D341Med (cell line): ENCODE data around the gene WEE1.
"Not testable (repeated sequence)": the region's sequence is repeated elsewhere in the genome, so short reads cannot be mapped to it uniquely, and the experiment has no call there.

Experiments used
- DNase-seq: peaks from one replicate; pipeline ENCODE4 v3.0.0; 2012; ENCODE audit warnings: low spot score

WEE1 gene

DNA sequence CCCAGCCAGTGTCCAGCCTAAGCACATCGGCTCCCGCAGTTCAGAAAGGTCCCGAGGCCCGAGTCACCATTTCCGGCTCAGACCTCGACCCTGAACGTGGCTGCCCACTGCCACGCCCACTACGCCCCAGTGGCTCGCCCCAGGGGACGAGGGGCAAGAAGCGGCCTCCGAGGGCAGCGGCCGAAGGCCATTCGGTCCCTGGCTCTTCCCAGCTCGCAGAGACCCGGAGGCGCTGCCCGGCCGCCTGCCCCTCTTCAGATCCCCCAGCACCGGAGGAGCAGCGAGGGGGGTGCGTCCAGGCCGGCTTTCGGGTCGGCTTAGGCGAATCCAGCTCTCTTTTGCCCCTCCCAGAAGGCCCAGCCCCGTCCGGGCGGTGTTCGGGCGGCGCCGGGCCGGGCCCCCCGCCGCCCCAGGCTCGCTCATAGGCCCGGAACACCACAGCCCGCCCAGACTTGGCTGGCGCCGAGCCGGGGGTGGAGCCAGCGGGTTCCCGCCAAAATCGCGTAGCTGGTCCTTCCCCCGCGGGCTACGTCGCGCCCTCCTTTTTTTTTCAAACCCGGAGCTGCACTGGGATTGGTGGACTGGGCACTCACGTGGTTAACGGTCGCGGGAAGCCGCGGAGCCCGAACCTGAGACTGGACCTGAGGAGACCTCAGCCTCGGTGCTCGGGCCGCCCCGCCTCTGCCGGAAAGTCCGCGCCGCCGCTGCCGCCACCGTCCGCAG, at the start of gene WEE1:
TSS of gene WEE1 (plus strand) at position 619 of the 723 bp plus-strand sequence. CDS start 264 bp downstream, outside the sequence.
- DNase-seq = peak; percentile 98

DNA sequence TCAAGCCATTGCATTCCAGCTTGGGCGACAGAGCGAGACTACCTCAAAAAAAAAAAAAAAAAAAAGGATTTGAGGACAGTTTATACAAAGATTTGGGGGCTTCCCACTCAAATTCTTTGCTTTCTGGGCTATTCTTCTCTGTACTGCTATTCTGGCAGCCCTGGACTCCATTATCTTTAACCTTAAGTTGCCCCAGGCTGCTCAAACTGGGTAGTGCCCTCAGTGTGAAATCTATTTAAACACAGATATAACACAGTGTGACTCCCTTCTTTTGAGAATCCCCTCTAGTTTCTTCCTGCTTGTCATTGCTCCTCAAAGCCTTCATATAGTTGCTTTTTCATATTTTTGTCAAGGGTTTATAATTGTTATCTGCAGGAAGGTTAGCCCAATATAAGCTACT, 49.5 kb upstream of the WEE1 start:
- DNase-seq = no peak

- DNase-seq = no peak
These were observed 48.4 kb upstream of the WEE1 start for GRCh38 chr11:9525116-9525515.

GRCh38 chr11:9527481-9528135, 45.9 kb upstream of the WEE1 start:
- DNase-seq = no peak

DNA sequence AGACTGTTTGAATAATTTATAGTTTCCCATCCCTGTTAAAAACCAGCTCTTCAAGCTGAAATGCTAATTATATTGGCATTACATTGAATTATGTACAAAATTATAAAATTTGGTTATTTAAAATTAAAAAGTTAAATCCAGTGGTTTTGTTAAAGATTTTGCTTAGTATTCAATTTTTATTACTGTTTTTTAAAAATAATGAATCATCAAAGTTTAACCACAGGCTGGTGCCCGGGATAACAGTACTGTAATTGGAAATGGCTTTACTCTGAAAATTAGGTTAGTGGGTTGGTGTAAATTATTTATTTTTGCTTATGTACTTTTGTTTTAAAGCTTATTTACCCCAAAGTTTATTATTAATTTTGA, 45.4 kb upstream of the WEE1 start:
- no peak for DNase-seq

DNA sequence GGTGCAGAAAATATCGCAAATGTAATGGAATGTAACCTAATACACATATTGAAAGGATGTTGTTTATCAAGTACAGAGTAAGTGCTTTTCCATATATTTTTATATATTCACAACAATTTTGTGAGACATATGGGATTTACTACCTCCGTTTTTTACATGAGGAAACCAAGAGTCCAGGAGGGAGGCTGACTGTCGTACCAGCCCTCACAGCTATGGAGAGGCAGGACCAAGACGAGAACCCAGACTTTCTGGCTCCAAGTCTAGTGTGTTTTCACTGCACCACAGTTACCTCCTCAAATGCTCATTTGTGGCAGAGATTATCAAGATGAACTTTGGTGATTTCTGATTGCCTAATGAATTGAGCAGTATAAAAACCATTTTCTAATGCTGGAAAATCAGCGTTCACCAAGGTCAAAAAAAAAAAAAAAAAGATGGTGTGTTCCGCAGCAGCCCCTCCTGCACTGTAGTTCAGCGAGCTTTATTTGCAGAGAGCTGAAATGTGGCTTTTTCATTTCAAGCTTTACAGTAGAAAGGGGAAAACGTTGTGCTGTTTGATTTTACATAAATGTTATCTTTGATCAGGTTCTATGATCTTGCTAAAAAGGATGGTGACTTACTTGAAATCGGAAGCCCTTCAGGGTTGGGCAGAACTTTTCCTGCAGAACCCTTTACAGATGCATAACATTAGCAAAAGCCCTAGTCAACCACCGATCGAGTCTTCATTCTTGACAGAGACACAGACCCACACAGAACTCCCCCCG, 44.7 kb upstream of the WEE1 start:
- DNase-seq = no peak

GRCh38 chr11:9529334-9529650, 44.2 kb upstream of the WEE1 start:
- DNase-seq = peak; percentile 53

DNA sequence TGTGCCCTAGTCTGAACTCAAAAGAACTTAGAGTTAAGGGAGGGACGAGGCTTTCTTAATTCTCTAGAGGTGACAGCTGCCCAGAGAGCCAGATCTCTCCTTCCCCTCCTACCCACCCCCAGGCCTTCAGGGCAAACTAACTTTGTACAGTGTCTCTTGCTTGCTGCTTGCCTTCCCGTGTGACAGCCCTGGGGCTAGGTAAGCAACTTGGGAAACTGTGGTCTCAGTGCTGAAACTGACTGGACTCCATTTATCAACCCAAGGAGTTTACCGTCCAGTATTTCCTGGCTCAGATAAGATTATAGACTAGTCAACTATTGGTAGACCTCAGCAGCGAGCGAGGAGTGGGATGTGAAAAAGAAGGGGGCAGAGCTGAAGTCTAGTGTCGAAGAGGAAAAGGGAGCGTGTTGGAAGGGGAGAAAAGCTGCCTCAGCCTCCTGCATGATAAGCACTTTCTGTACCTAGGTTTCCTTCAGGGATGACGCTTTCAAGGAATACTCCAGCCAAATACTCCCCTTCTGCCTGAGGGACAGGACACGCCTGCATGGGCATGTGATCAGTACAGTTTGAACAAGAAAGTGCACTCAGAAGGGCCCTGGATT, 43.3 kb upstream of the WEE1 start:
- DNase-seq = no peak

GRCh38 chr11:9530901-9531625, 42.4 kb upstream of the WEE1 start:
- no peak for DNase-seq

DNA sequence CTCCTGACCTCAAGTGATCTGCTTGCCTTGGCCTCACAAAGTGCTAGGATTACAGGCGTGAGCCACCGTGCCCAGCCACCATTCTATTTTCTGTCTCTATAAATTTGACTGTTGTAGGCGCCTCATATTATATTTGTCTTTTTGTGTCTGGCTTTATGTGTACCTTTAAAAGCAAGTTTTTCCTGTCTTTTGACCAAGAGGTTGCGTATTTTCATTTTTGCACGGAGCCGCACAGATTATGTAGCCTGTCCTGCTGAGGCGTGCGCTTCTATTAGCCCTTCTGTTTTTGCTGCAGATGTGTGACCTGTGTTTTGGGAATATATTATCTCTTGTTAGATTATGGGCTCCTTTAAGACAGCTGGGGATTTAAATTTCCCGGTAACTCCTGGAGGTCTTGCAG, 40.4 kb upstream of the WEE1 start:
- DNase-seq = no peak

DNA sequence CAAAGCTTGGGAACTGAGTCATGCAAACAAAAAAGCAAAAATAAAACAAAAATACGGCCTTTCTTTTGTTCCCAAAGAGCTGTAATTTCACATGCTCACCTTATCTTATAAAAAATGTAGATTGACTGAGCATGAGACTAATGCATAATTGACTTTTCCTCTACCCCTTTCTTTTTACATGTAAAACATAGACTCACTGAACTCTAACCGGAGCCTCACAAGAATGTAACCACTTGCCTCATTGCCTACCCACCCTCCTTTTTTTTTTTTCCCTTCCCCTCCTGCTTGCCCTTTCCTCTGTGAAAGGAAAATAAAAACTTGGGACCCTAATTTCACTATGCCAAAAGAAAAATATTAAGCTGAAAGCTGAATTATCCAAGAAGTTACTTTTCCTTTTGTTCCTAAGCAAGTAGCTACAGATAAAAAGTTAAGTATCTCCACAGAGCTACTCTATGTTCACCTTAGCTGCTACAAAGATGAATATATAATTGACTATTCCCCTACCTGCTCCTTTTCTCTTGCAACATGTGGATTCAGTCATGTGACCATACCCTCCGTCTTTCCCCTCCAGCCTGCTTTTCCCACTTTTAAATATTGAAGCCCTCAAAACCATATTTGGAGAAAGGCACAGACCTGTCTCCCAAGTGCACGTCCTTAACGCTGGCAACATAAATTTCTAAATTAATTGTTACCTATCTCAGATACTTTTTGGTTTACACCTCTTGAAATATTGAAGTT, 39.6 kb upstream of the WEE1 start:
- DNase-seq = no peak

- DNase-seq = peak; percentile 71
These were observed 38.2 kb upstream of the WEE1 start for GRCh38 chr11:9535189-9535781.

DNA sequence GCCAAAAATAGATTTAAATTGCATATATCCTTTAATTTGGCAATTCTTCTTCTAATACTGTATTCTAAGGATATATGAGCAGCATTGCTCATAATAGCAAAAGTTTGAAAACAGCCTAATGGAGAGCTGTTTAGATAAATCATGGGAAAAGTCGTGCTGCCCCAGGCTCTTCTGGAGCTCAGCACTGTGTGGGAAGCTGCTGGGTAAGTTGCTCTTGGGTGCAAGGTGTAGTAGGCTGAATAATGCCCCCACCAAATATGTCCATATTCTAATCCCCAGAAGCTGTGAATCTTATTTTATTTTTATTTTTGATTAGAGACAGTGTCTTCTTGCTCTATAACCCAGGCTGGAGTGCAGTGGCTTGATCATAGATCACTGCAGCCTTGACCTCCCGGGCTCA, 34.9 kb upstream of the WEE1 start:
- no peak for DNase-seq

GRCh38 chr11:9549216-9549615, 24.3 kb upstream of the WEE1 start:
- DNase-seq = not testable (repeated sequence)

GRCh38 chr11:9550191-9550628, 23.3 kb upstream of the WEE1 start:
- no peak for DNase-seq

- no peak for DNase-seq
These were observed 12.0 kb upstream of the WEE1 start for GRCh38 chr11:9561279-9561982.

GRCh38 chr11:9562716-9563115, 10.8 kb upstream of the WEE1 start:
- no peak for DNase-seq

DNA sequence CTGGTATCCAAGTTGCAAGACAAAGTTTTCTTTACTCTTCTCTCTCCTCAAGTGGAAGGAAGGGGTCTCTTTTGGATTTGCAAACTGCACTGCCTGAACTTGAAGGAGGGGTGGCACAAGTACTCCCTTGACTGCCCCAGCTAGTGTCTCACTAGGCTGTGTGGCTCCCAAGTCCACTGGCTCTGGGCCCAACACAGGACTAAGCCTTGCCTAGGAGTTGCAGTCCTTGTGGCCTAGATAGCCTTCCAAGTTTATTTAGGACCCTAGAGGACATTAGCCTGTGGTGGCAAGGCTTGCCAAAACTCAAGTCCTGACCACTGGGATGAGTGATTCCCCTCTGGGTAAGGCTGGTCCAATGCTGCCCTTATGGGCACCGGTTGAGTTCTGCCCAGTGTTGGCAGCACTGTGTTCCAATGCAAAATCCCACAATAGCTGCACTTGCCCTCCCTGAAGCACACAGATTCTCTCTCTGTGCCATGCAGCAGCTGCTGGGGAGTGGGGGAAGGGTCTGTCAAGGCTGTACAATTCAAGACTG, 10.2 kb upstream of the WEE1 start:
- no peak for DNase-seq

DNA sequence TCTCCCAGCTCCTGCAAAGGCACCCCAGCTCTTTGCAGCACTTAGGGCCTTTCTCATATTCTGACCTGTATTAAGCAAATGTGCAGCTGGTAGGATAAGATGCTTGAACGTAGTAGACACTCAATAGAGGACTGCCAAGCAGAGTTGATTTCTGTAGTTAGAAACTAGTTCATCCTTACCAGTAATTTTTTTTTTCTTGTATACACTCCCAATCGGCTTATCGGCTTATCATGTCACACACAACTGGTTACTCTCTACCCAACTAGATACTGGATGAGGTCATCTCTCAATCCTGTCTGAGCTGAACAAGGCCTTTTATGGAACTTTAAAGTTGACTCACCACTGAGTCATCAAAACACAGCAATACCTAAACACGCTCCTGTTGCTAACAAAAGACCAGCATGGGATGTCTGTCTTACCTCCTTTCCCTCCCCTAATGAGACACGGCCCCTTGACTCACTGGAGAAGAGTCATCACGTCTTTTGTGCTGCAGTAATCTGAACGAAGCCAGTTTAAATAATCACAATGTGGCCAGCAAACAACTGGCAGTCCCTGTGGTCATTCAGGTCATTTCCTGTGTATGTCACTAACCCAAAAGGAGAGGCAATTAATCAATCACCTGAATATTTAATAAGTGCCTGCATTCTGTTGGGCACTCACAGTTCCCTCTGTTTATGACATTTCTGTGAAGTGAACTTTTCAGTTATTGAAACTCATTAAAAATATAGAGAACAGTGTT, 7.5 kb upstream of the WEE1 start:
- peak; percentile 46 for DNase-seq
